ENCODE results near the gene MEIS2.

DNA sequence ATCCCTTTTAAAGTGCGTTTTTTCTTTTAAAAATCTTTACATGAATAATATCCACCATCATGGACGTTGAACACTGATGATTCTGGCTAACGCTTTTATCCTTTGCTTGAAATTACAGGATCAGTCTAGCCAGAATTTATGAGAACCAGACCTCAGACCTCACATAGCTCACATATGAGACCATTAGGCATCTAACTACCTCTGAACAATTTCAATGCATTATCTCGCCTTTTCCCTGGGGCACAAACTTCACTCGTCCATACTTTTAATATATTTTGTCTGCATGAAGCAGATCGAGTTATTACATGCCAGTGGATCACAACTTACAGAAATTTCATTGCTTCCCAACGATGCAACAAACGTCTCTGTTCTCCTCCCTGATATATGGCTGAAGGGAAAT is 105.6 kb downstream of the MEIS2 start:
- no peak for TF ChIP-seq BHLHE40 (IDR thresholded peaks at IDR 0.05; ENCODE audit: borderline replicate concordance)
- no peak for TF ChIP-seq SUZ12 (IDR thresholded peaks at IDR 0.05)
- no peak for TF ChIP-seq HDGF (IDR thresholded peaks at IDR 0.05; ENCODE audit: borderline replicate concordance)
- no peak for TF ChIP-seq TARDBP (IDR thresholded peaks at IDR 0.05)
- no peak for TF ChIP-seq FOXA1 (IDR thresholded peaks at IDR 0.05)
- no peak for TF ChIP-seq SP1 (IDR thresholded peaks at IDR 0.05)
- no peak for TF ChIP-seq ARNT (IDR thresholded peaks at IDR 0.05)
- TF ChIP-seq FOXM1 (IDR thresholded peaks at IDR 0.05; ENCODE audit: borderline replicate concordance) = no peak
- TF ChIP-seq LEF1 (IDR thresholded peaks at IDR 0.05; ENCODE audit: borderline replicate concordance) = no peak
- TF ChIP-seq, protein P1, sequence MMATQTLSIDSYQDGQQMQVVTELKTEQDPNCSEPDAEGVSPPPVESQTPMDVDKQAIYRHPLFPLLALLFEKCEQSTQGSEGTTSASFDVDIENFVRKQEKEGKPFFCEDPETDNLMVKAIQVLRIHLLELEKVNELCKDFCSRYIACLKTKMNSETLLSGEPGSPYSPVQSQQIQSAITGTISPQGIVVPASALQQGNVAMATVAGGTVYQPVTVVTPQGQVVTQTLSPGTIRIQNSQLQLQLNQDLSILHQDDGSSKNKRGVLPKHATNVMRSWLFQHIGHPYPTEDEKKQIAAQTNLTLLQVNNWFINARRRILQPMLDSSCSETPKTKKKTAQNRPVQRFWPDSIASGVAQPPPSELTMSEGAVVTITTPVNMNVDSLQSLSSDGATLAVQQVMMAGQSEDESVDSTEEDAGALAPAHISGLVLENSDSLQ (IDR thresholded peaks at IDR 0.05) = no peak
- no peak for TF ChIP-seq NFRKB (IDR thresholded peaks at IDR 0.05)

Measured in HEK293T (cell line).